Activated CD8-positive, alpha-beta T cell treated with anti-CD3 and anti-CD28 coated beads for 36 hours (primary cell): ENCODE results near the gene PDXP. TPM values are rescaled to one million over a fixed set of nuclear protein-coding genes. Genes with fewer than 3 reads are reported as not detected.

Source experiments
- ATAC-seq: fragments of 200-7000 bp; cut with Tn5 transposase; one replicate; pipeline ENCODE4 v1.10.0; 2021; ENCODE audit warnings: mild to moderate bottlenecking, moderate library complexity
- CTCF ChIA-PET: fragments of 350-600 bp; sonication (Branson Sonifier 250); formaldehyde crosslinking; loops from one replicate; lab custom pipeline; 2021; ENCODE audit warnings: antibody characterized with exemption; lab: Charles Lee
- POLR2A ChIA-PET: fragments of 350-600 bp; sonication (Branson Sonifier 250); formaldehyde crosslinking; loops from one replicate; lab custom pipeline; 2021; ENCODE audit warnings: antibody characterized with exemption; lab: Charles Lee
- DNase-seq: peaks from one replicate; pipeline ENCODE4 v3.0.0-alpha.2; 2020
- H3K27ac Mint-ChIP-seq: one replicate; pipeline ENCODE4 v1.8.0; 2021; ENCODE audit warnings: mild to moderate bottlenecking, mixed read lengths
- H3K27me3 Mint-ChIP-seq: one replicate; pipeline ENCODE4 v1.8.0; 2021; ENCODE audit warnings: mixed read lengths
- H3K36me3 Mint-ChIP-seq: one replicate; pipeline ENCODE4 v1.8.0; 2021; ENCODE audit warnings: low read depth, mixed read lengths
- H3K4me1 Mint-ChIP-seq: one replicate; pipeline ENCODE4 v1.8.0; 2021; ENCODE audit warnings: low read depth, mixed read lengths
- H3K4me3 Mint-ChIP-seq: one replicate; pipeline ENCODE4 v1.8.0; 2021; ENCODE audit warnings: mild to moderate bottlenecking, moderate library complexity, mixed read lengths
- H3K9me3 Mint-ChIP-seq: one replicate; pipeline ENCODE4 v1.8.0; 2021; ENCODE audit warnings: mixed read lengths
- intact Hi-C: fragments of 100-400 bp; cut with micrococcal nuclease; formaldehyde crosslinking; loops from one replicate; pipeline ENCODE4 v1.10.0; 2022
- total RNA-seq, 2 experiments: library from RNA; stranded (reverse); gene quantifications; one replicate each; pipeline ENCODE4 v1.2.3, GENCODE V29; 2021
- TF ChIP-seq, protein P1 (sequence below): fragments of 200-600 bp; IDR thresholded peaks from one replicate; pipeline ENCODE4 v1.8.0; 2022; ENCODE audit warnings: antibody characterized with exemption, mild to moderate bottlenecking

The PDXP gene
- total RNA-seq, 2 experiments from 2014 or later, result 51.3 to 51.5 TPM

DNA sequence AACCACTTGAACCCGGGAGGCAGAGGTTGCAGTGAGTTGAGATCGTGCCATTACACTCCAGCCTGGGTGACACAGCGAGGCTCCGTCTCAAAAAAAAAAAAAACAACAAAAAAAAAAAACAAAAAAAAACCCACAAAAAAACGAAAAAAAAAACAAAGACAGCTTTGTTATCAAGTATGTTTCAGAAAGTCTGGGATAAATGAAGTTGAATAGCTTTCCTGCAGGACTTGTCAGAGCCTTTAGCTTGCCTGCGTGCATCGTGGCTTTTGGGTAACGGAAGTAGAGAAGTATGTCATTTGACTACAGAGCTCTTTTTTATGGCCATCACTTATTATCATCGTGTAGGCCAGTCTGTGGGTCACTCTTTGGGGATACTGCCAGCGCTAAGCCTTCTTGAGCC, 53.0 kb downstream of the PDXP start:
- CTCF ChIA-PET, result no interaction called here
- H3K27me3 Mint-ChIP-seq, result no peaks in the 10 kb centered on the region
- H3K4me3 Mint-ChIP-seq, result no peak overlapping the region
- no peak for ATAC-seq
- H3K4me1 Mint-ChIP-seq, result no peaks in the 10 kb centered on the region
- no peak for DNase-seq
- TF ChIP-seq, protein P1, sequence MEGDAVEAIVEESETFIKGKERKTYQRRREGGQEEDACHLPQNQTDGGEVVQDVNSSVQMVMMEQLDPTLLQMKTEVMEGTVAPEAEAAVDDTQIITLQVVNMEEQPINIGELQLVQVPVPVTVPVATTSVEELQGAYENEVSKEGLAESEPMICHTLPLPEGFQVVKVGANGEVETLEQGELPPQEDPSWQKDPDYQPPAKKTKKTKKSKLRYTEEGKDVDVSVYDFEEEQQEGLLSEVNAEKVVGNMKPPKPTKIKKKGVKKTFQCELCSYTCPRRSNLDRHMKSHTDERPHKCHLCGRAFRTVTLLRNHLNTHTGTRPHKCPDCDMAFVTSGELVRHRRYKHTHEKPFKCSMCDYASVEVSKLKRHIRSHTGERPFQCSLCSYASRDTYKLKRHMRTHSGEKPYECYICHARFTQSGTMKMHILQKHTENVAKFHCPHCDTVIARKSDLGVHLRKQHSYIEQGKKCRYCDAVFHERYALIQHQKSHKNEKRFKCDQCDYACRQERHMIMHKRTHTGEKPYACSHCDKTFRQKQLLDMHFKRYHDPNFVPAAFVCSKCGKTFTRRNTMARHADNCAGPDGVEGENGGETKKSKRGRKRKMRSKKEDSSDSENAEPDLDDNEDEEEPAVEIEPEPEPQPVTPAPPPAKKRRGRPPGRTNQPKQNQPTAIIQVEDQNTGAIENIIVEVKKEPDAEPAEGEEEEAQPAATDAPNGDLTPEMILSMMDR, result no peak
- no peaks in the 10 kb centered on the region for H3K9me3 Mint-ChIP-seq
- intact Hi-C loops, result no loop called here
- no peak overlapping the region for H3K27ac Mint-ChIP-seq
- POLR2A ChIA-PET, result no interaction called here
- no peaks in the 10 kb centered on the region for H3K36me3 Mint-ChIP-seq

DNA sequence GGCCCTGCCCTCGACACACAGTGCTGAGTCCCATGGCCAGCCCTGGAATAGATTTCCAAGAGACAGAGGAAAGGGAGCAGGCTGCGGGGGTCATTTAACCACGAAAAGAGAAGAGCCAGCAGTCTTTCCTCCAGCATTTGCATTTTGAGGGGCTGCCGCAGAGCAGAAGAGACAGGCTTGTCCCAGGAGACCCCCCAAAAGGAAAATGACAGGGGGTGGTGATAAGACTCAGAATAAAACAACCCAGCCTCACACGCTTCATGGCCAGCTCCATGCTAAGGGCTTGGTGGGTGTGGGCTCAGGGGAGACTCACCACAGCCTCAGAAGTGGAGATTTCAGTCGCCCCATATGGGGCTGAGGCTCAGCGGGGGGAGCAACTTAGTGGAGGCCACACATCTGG, 55.2 kb downstream of the PDXP start:
- Mint-ChIP-seq H3K4me1 (no peaks in the 10 kb centered on the region), H3K36me3 (peaks cover 2% of the 10 kb centered on the region), H3K9me3 (no peaks in the 10 kb centered on the region), H3K27ac (no peak overlapping the region), H3K4me3 (no peak overlapping the region), H3K27me3 (no peaks in the 10 kb centered on the region)
- DNase-seq, result no peak
- TF ChIP-seq, protein P1, result no peak
- POLR2A ChIA-PET, result interaction anchor here (1.2 kb wide), 1 partner anchor 105 kb away, joined by 3 read pairs; no protein-coding TSS in a partner anchor
- ATAC-seq, result no peak
- intact Hi-C loops, result no loop called here
- CTCF ChIA-PET, result no interaction called here

DNA sequence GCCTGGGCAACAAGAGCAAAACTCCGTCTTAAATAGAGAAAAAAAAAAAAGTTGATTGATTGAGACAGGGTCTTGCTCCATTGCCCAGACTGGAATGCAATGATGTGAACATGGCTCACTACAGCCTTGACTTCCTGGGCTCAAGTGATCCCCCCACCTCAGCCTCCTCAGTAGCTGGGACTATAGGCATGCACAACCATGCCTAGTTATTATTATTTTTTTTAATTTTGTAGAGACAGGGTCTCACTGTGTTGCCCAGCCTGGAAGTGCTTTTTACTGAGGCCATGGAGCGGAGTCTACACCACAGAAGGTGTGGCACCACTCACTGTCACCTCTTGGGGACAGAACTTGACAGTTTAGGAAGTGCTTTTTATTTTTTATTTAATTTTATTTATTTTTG, 56.1 kb downstream of the PDXP start:
- ChIA-PET CTCF (no interaction called here), POLR2A (no interaction called here)
- no peak for ATAC-seq
- TF ChIP-seq, protein P1, result no peak
- no peak overlapping the region for H3K27ac Mint-ChIP-seq
- H3K27me3 Mint-ChIP-seq, result no peaks in the 10 kb centered on the region
- peaks cover 2% of the 10 kb centered on the region for H3K36me3 Mint-ChIP-seq
- H3K4me3 Mint-ChIP-seq, result no peak overlapping the region
- no peaks in the 10 kb centered on the region for H3K9me3 Mint-ChIP-seq
- intact Hi-C loops, result no loop called here
- no peaks in the 10 kb centered on the region for H3K4me1 Mint-ChIP-seq
- no peak for DNase-seq

DNA sequence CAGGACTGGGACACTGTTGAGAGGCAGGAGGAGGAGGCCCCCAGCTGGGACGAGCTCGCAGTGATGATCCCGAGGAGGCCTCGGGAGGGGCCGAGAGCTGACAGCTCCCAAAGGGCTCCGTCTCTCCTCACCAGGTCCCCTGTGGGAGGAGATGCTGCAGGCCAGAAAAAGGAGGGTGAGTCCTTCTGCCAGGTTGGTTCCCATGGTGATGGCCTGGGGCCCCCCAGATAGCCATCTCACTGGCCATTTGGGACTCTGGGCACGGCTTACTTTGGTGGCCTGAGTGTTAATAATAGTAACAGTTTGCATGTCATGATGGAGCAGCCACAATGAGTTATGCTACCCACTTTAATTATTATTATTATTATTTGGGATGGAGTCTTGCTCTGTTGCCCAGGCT, 57.2 kb downstream of the PDXP start:
- Mint-ChIP-seq H3K36me3 (peaks cover 2% of the 10 kb centered on the region), H3K4me1 (no peaks in the 10 kb centered on the region), H3K4me3 (no peak overlapping the region), H3K9me3 (no peaks in the 10 kb centered on the region), H3K27me3 (no peaks in the 10 kb centered on the region), H3K27ac (no peak overlapping the region)
- ChIA-PET CTCF (no interaction called here), POLR2A (interaction anchor here (0.5 kb wide), 1 partner anchor 27 kb away, joined by 3 read pairs; no protein-coding TSS in a partner anchor)
- DNase-seq, result no peak
- intact Hi-C loops, result no loop called here
- no peak for ATAC-seq
- TF ChIP-seq, protein P1, result no peak

Other genes starting within 250 kb of the PDXP start
- gene ELFN2, start 231.2 kb upstream of the PDXP start, total RNA-seq, result under 1 TPM; 0.51 to 0.52 TPM
- gene MFNG, start 172.3 kb upstream of the PDXP start, total RNA-seq, result 100 to 1,000 TPM; 155 to 160 TPM
- under 1 TPM; 0.09 to 0.18 TPM for gene CARD10, start 139.3 kb upstream of the PDXP start, total RNA-seq
- under 1 TPM; 0.59 to 0.72 TPM for gene CDC42EP1, start 98.2 kb upstream of the PDXP start, total RNA-seq
- not detected for gene LGALS2, start 78.6 kb upstream of the PDXP start, total RNA-seq
- gene GGA1, start 49.9 kb upstream of the PDXP start, total RNA-seq, result 10 to 100 TPM; 59.7 to 62.8 TPM
- gene SH3BP1, start 19.1 kb upstream of the PDXP start, total RNA-seq, result 100 to 1,000 TPM; 122 to 128 TPM
- gene LGALS1, start 16.9 kb downstream of the PDXP start, total RNA-seq, result 100 to 1,000 TPM; 247 to 261 TPM
- 10 to 100 TPM; 36.8 to 38.8 TPM for gene NOL12, start 27.6 kb downstream of the PDXP start, total RNA-seq
- gene TRIOBP, start 38.3 kb downstream of the PDXP start, total RNA-seq, result 10 to 100 TPM; 17.8 to 20.7 TPM
- 10 to 100 TPM; 19.0 to 20.4 TPM for gene GCAT, start 149.2 kb downstream of the PDXP start, total RNA-seq
- not detected for gene GALR3, start 164.7 kb downstream of the PDXP start, total RNA-seq
- gene ANKRD54, start 185.6 kb downstream of the PDXP start, total RNA-seq, result 10 to 100 TPM; 17.2 to 17.5 TPM
- 100 to 1,000 TPM; 687 to 694 TPM for gene EIF3L, start 190.7 kb downstream of the PDXP start, total RNA-seq
- gene MICALL1, start 247.6 kb downstream of the PDXP start, total RNA-seq, result 10 to 100 TPM; 10.2 to 11.8 TPM